ENCODE results near the gene CREB3L4.

Gene CREB3L4

DNA sequence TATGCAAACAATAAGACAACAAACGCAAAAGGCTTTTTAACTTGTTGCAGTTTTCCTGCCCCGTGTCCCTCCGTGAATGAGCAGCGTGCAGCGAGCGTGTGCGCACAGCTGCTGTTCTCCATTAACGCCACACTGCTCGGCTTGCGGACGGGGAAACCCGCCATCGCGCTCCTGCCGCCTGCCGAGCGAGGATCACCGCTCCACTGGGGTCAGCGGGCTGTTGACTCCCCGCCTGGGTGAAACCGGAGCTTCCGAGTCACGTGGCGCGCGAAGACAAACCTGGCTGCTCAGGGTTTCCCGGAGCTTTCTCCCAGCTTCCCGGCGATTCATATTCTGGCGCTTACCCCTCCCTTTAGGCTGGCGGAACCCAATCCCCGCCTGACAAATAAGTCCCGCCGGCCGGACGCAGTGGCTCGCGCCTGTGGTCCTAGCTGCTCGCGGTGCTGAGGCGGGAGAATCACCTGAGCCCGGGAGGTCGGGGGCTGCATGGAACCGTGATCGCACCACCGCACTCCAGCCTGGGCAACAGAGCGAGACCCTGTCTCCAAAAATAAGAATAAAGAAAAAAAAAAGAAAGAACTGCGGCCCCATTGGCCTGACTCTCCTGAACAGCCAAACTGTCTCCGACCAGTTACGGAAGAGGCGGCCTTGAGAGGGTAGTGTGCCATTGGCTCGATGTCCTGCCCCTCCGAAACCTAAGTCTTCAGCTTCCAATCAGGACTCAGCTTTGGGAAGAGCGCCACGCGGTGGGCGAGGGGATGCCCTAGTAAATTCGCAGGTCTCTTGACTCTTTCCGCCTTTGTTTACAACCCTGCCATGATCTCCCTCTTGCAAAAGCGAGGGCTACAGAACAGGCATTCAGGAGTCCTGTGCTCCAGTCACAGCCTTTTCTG, at the start of gene CREB3L4:
CREB3L4 (plus strand) TSS at position 796 of the 893 bp plus-strand sequence. CDS start 624 bp downstream, outside the sequence.
- peak; percentile 90 for DNase-seq

- DNase-seq = peak; percentile 5
These were observed 47.5 kb upstream of the CREB3L4 start for GRCh38 chr1:153919876-153920852.

DNA sequence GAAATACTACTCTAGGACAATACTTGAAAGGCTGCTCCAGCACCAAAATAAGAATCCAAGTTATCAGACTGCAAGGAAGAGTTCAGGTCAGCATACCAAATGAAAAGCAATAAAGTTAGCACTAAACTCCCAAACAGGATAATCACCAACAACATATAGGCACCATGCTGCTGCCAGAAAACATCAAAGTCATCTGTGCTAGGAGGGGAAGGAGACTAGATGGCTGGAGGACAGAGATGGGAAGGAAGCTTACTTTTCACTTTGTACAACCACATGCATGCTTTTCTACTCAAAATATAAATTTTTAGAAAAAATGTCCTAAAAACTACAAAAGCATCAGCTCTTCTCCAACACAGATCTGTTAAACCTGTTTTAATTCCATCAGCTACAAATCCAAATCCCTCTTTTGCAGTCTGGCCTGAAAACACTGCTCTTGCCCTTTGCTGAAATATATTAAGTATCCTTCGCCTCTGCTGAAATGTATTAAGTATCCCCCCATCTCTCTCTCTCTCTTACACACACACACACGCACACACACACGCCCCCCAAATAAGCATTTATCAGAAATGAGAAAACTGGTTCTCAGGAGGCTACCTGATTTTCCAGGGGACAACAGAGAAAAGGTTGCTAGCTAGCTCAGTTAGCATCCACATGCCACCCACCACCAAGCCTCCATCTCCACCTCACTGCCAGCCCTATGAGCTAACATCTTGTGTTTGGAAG, 46.5 kb upstream of the CREB3L4 start:
- no peak for DNase-seq

DNA sequence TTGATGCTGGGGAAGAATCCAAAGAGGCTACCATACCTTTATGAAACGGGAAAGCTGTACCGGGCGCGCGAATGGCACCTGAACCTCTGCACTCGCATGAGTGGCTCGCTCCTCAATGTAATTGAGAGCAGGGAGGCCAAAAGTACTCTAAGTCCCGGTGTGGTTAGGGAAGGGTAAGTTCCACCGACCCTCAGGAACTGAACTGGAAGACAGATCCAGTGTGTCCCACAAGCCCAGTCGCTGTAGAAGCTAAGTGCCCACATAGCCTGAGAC, 46.0 kb upstream of the CREB3L4 start:
- no peak for DNase-seq

DNA sequence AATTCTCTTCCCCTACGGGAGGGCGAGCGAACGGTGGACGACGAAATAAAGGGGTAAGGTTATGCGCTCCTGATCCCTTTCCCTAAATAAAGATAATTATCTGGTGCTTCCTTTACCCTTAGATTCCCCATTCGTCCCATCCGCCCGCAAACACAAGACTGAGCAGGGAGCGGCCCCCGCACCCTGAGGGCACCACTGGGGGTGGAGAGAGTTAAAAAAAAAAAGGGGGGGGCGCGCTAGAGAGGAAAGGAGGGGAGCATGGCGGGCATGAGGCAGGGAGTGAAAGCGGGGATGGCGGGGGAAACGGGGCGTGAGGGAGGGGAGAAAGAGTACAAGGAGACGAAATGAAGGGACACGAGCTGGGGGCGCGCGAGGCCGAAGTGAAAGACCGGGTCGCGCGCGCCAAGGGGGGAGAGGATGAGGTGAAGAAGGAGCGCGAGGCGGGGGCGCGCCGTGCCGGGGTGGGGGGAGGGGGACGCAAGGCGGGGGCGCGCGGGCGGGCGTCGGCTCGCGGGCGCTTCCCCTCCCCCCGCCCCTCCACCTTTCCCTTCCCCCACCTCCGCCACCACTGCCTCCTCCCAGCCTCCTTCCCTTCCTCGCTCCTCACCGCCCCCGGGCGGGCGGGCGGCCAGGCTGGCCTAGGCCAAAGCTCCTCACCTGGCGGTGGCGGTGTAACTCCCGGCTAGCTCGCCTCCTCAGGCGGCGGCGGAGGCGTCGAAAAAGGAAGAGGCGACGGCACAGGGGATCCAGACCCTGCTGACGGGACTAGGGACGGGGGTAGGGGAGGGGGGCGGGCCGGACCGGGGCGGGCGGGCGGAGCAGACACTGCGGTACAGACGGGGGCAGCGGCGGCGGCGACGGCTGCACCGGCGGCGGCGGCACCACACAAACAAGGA, 45.4 kb upstream of the CREB3L4 start:
- no peak for DNase-seq

- peak; percentile 100 for DNase-seq
These were observed 44.5 kb upstream of the CREB3L4 start, which contains the start of gene GATAD2B for GRCh38 chr1:153922972-153923925. GATAD2B (minus strand) TSS chr1:153922972; CDS start chr1:153828347, 94,625 bp downstream.

- DNase-seq = no peak
These were observed 41.3 kb upstream of the CREB3L4 start for GRCh38 chr1:153926405-153926804.

DNA sequence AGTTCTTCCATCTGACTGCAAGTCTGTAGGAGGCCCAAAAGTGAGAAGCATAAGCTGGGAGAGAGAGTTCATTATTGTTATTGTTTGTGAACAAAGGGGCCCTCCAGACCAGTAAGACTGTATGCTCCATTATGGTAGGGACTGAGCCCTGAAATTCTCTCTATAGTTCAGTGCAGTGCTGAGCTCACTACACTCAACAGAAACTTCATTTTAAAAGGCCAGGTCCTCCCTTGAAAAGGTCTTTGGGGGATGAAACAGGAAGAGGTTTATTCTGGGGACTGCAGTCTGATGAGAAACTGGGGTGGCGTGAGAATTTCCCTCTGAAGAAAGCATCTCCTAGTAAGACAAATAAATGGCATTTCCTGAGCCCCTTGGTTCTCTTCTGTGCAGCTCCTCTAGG, 39.5 kb upstream of the CREB3L4 start:
- DNase-seq = no peak

DNA sequence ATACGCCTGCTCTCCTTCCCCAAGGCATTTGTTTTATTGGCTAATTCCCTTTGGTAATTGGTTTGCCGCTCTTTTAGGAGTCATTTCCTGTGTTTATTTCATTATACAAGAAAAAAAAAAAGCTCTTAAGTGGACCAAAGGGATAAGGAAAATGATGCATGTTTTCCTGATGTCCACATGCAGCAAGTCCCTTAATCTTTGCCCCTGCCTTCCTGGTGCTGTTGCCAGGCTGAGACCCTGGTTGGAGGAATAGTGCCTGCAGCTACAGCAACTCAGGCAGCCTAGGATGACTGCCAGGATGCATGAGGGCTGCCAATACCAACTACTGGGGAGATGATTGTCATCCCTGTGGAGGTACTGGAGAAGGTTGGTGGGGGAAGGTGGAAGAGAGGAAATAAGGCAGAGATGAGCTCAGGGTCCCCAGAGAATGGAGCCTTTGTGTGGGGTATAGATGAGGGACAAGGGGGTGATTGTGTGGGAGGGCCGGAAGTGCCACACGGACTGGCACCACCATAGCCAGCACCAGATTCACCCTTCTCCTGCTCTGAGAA, 38.8 kb upstream of the CREB3L4 start:
- no peak for DNase-seq

DNA sequence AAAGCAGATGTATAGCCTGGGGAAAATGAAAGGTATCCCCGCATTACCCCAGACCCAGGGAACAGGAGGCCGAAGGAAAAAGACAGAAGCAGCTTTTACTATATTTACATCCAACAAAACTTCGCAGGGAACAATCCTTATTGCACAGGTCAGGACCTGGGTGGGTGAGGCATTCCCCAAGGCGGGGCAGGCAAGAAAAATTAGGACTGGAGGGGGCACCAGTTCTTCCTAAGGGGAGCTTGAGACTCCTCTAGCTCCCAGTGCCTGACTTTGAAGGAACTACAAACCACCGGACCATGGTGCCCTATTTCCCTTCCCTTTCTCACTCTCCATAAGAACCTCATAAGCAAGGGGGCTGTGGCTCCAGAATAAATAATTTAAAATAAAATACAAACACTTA, 38.3 kb upstream of the CREB3L4 start:
- no peak for DNase-seq

DNA sequence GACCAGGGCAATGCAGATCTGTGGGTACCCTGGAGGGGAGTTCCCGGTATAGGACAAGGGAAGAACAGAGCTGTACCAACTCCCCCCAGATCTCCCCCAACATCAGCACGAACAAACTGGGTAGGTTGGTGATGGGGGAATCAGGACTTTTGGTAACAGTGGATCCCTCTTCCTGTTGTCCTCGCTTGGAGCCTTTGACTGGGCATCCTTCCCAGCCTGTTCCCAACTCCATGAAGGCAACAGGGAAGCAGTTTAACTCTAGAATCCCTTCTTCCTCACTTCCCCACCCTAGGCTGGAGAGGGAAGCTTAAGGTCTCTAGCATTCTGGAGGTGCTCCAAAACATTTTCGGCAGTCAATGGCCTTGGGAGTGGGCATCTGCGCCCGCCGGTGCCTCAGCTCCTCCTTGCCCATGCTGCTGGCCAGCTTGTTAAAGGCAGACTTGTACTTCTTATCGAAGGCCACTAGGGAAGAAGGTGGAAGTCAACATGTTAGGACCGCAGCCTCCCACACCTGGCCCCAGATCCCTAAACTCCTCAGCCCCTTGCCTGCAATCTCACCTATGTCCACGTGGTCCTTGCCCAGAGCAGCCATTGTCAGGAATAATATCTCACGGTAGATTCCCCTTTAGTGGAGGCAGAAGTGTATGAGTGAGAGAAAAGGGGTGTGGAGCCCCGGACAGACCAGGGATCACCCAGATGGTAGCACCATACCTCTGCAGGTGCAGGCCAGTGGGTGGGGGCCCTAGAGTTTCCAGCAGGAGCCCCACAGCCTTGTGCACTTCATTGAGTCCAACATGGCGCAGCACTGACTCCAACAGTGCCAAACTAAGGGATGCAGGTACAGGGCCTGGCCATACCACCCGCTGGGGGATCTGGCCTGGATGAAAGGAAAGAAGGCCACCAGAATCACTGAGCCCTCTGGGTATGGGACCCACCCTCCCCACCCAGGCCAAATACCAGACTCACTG, 37.4 kb upstream of the CREB3L4 start:
- DNase-seq = no peak

- DNase-seq = no peak
These were observed 35.3 kb upstream of the CREB3L4 start for GRCh38 chr1:153932156-153933131.

DNA sequence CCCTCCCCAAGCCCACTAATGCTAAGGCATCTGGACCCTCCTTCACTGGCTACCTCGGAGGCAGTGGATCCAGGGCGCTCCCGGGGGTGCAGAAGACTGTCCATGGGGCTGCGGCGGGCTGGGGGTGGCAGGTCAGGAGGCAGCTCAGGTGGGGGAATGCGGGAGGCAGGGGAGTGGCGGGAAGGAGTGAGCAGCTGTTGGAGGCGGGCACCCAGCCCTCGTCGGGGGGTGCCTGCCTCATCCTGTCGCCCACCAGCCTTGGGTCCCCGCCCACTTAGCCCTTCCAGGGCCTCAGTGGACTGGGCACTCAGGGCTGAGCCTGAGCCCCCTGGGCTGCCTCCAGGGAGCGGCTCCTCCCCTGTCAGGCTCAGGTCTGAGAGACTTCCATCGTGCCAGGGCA, 34.3 kb upstream of the CREB3L4 start:
- DNase-seq = no peak

GRCh38 chr1:153933955-153934354, 33.7 kb upstream of the CREB3L4 start:
- no peak for DNase-seq

- DNase-seq = no peak
These were observed 33.0 kb upstream of the CREB3L4 start for GRCh38 chr1:153934746-153935145.

DNA sequence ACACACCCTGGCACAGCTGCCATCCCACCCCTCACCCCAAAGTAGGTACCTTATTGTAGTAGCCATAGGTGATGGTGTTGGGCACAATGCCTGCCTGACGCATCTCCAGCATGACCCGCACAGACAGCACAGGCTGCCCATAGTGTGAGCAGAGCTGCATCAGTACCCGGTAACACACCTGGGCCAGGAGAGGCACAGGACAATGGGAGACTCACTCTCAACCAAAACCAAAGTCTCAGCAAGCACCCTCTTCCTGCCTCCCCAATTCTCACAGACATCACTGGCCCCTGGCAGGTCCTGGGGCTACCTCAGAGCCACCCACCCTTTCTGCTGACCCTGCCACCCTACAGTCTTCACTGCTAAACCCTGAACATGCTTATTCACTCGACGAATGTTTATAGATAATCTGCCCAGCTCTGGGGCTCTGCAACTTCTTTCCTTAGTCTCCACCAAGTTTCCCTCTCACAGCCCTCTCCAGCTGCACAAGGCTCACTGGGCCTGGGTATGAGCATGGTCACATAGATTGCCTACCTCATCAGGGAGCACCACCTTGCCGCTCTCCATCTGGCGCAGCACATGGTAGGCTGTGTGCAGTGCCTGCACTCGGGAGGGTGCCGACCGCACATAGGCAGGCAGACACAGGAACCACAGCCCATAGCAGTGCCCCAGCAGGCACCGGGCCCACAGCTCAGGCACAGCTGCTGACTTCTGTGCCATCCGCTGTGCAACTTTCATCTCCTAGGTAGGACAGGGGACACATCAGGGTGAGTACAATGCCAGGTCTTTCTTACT, 31.5 kb upstream of the CREB3L4 start:
- DNase-seq = no peak

- no peak for DNase-seq
These were observed 30.4 kb upstream of the CREB3L4 start for GRCh38 chr1:153937331-153937730.
